ENCODE results near the gene KLF7.

- TF ChIP-seq CTCF (conservative IDR thresholded peaks at IDR 0.05 in 1 of 2, IDR thresholded peaks at IDR 0.05 in 1 of 2; ENCODE audit: low read depth in 1 of 2, low read length in 2 of 2) (no peak), EZH2 (IDR thresholded peaks at IDR 0.05; ENCODE audit: low read length, missing control alignments) (no peak)
These were observed 55.0 kb downstream of the KLF7 start for GRCh38 chr2:207110715-207111114.

Data from fibroblast of lung (primary cell).